Colonic mucosa (tissue), 4 donors: Measurements from ENCODE around the gene RASSF10. TPM values are rescaled to one million over a fixed set of nuclear protein-coding genes. Genes with fewer than 3 reads are reported as not detected.

Source experiments
- DNase-seq: peaks from one replicate; pipeline ENCODE4 v3.0.0-alpha.2; 2020
- H3K27ac ChIP-seq: fragments of 200-600 bp; one replicate; pipeline ENCODE4 v1.8.0; 2021
- H3K27me3 ChIP-seq: fragments of 200-600 bp; one replicate; pipeline ENCODE4 v1.8.0; 2021
- H3K36me3 ChIP-seq: fragments of 200-600 bp; one replicate; pipeline ENCODE4 v1.8.0; 2021
- H3K4me1 ChIP-seq: fragments of 200-600 bp; one replicate; pipeline ENCODE4 v1.8.0; 2021; ENCODE audit warnings: mild to moderate bottlenecking
- H3K4me3 ChIP-seq: fragments of 200-600 bp; one replicate; pipeline ENCODE4 v1.8.0; 2021
- H3K9ac ChIP-seq, 2 donors: one replicate each; pipeline ENCODE4 v1.7.0; 2013; ENCODE audit warnings: control low read depth in 2 of 2, low read depth in 2 of 2, low read length in 2 of 2
- H3K9me3 ChIP-seq: fragments of 200-600 bp; one replicate; pipeline ENCODE4 v1.8.0; 2021
- CTCF ChIP-seq: fragments of 200-600 bp; IDR thresholded peaks from one replicate; pipeline ENCODE4 v1.8.0; 2022; ENCODE audit warnings: antibody characterized with exemption, mild to moderate bottlenecking
- intact Hi-C: fragments of 100-400 bp; cut with DNase I; formaldehyde crosslinking; loops from one replicate; pipeline ENCODE4 v1.14.1; 2022
- total RNA-seq, 2 donors: library from RNA; stranded (reverse); fragmentation: NEBNext Ultra II Directional in 1 of 2; extraction: Animal tissue kit (Norgen Biotek cat#: 25700) in 1 of 2; gene quantifications; one replicate each; pipeline ENCODE4 v1.2.1, GENCODE V29; 2021
- donor health status: healthy.
- donor health status: DM: no; HTN: no; CAD: no.
- donor health status: DM: no; HTN: no; CAD: no.

RASSF10 gene
- total RNA-seq, 2 donors from 2014 or later, result 1.4 to 4.7 TPM

- no peaks in the 10 kb centered on the region for H3K27me3 ChIP-seq
- TF ChIP-seq CTCF, result no peak
- no peak overlapping the region for H3K4me3 ChIP-seq
- H3K36me3 ChIP-seq, result no peaks in the 10 kb centered on the region
- H3K9ac ChIP-seq, result no peak overlapping the region
- H3K9me3 ChIP-seq, result no peaks in the 10 kb centered on the region
- no peak overlapping the region for H3K27ac ChIP-seq
- no peaks in the 10 kb centered on the region for H3K4me1 ChIP-seq
- no peak for DNase-seq
- intact Hi-C loops, result no loop called here
Observed at GRCh38 chr11:12986194-12986898, 22.8 kb upstream of the RASSF10 start.

DNA sequence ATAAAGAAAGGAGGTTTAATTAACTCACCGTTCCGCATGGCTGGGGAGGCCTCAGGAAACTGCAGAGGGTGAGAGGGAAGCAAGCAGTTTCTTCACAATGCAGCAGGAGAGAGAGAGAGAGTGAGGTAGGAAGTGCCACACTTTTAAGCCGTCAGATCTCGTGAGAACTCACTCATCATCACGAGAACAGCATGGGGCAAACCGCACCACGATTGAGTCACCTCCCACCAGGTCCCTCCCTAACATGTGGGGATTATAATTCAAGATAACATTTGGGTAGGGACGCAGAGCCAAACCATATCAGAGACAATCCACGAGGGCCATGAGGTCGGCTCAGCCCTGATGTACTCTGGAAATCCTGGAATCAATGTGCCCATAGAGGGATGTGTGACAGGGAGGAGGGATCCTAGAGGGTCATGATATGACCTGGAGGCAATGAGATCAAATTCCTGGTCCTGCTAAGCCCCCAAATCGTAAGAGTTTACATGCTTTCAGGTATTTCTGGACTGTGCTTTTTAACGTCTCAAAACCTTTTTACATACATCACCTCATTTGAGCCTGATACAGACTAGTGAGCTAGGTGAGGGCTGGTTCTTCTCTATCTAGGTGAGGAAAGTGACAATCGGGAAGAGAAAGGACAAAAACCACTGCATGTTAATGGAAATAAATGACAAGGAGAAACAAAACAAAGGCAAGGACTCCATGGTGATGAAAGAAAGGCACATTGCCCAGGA is 19.5 kb upstream of the RASSF10 start:
- H3K9ac ChIP-seq, result no peak overlapping the region
- H3K36me3 ChIP-seq, result no peaks in the 10 kb centered on the region
- no peak overlapping the region for H3K27ac ChIP-seq
- no peak for DNase-seq
- no peaks in the 10 kb centered on the region for H3K27me3 ChIP-seq
- no peaks in the 10 kb centered on the region for H3K9me3 ChIP-seq
- no peak for TF ChIP-seq CTCF
- H3K4me1 ChIP-seq, result no peaks in the 10 kb centered on the region
- H3K4me3 ChIP-seq, result no peak overlapping the region
- intact Hi-C loops, result no loop called here

- no peaks in the 10 kb centered on the region for H3K36me3 ChIP-seq
- no peak overlapping the region for H3K4me3 ChIP-seq
- TF ChIP-seq CTCF, result no peak
- DNase-seq, result no peak
- no peaks in the 10 kb centered on the region for H3K4me1 ChIP-seq
- no peaks in the 10 kb centered on the region for H3K9me3 ChIP-seq
- H3K9ac ChIP-seq, result no peak overlapping the region
- H3K27ac ChIP-seq, result no peak overlapping the region
- no peaks in the 10 kb centered on the region for H3K27me3 ChIP-seq
- intact Hi-C loops, result no loop called here
Observed at GRCh38 chr11:12990162-12990480, 19.0 kb upstream of the RASSF10 start.

DNA sequence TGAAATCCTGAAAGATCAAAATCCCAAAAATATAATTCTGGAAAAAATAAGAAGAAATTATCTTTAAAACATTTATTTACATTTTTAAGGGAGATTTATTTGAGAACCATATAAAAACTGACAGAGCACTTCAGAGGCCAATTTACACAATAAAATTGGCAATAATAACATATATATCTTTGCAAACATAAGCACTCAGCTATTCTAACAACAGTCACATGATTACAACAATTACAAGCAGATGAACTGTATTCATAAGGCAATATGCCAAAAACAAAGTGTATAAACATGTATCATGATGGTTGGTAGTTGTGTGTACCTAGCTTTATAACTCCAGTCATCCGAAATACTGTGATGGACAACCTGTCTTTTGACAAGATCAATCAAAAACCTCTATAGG is 17.7 kb upstream of the RASSF10 start:
- Histone ChIP-seq H3K4me3 (no peak overlapping the region), H3K9ac (no peak overlapping the region), H3K27ac (no peak overlapping the region), H3K4me1 (no peaks in the 10 kb centered on the region), H3K9me3 (no peaks in the 10 kb centered on the region), H3K36me3 (no peaks in the 10 kb centered on the region), H3K27me3 (no peaks in the 10 kb centered on the region)
- no peak for DNase-seq
- intact Hi-C loops, result no loop called here
- no peak for TF ChIP-seq CTCF

- Histone ChIP-seq H3K4me1 (no peaks in the 10 kb centered on the region), H3K27ac (no peak overlapping the region), H3K9ac (no peak overlapping the region), H3K27me3 (no peaks in the 10 kb centered on the region), H3K9me3 (no peaks in the 10 kb centered on the region), H3K36me3 (no peaks in the 10 kb centered on the region), H3K4me3 (no peak overlapping the region)
- no peak for TF ChIP-seq CTCF
- no peak for DNase-seq
- intact Hi-C loops, result no loop called here
Observed at GRCh38 chr11:12993626-12994025, 15.5 kb upstream of the RASSF10 start.
